Occipital lobe (tissue), 2 donors: ENCODE data around the gene GPNMB. TPM values are rescaled to one million over a fixed set of nuclear protein-coding genes. Genes with fewer than 3 reads are reported as not detected.
A peak's percentile ranks its signal among the peaks of the same experiment; 100 is the strongest.

Experiments
- DNase-seq: peaks from one replicate; lab custom pipeline; 2025; lab: John Stamatoyannopoulos, UW
- total RNA-seq: library from RNA; depleted of rRNA; stranded (reverse); fragments of >200 nt; gene quantifications from one replicate; pipeline ENCODE4 v1.2.3, GENCODE V29; 2014

GPNMB gene
- total RNA-seq, 1 donor from 2014 or later, result 5.3 TPM

DNA sequence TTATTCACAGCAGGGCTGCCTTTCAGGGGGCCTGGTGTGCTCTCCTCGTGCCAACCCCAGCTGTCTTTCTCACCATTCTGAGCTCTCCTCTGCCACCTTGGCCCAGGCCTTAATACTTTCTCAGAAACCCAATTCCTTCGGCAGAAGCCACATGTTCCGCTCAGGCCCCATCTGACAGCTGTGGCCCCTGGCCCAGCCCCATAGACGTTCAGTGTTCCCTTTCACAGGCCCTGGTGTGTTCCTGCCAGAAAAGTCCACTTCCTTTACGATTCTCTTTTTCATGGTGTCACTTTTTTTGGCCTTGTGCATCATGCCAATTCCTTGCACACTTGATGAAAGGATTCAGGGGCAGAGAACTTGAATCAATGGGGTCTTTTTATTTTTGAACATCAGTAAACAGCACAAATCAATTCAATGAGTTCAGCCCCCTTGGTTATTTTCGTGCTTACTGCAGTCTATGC is 15.9 kb upstream of the GPNMB start:
- DNase-seq, result peak; percentile 23

DNA sequence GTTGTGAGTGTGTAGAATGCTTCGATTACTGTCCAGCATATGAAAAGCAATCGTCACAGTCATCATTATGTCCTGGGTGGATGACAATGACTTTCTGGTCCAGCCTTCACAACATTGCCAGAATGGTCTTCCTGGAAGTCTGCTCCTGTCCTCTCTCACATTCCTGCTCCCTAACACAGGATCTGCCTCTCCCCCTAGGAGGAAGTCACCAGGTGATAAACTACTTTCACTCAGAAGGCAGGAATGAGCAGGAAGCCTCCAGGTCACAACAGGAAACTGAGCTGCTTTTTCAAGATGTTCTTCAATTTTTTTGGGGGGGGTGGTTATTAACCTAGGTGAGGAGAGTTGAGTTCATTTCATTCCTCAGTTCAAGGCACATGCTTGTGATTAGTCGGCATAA is 13.6 kb upstream of the GPNMB start:
- no peak for DNase-seq

DNA sequence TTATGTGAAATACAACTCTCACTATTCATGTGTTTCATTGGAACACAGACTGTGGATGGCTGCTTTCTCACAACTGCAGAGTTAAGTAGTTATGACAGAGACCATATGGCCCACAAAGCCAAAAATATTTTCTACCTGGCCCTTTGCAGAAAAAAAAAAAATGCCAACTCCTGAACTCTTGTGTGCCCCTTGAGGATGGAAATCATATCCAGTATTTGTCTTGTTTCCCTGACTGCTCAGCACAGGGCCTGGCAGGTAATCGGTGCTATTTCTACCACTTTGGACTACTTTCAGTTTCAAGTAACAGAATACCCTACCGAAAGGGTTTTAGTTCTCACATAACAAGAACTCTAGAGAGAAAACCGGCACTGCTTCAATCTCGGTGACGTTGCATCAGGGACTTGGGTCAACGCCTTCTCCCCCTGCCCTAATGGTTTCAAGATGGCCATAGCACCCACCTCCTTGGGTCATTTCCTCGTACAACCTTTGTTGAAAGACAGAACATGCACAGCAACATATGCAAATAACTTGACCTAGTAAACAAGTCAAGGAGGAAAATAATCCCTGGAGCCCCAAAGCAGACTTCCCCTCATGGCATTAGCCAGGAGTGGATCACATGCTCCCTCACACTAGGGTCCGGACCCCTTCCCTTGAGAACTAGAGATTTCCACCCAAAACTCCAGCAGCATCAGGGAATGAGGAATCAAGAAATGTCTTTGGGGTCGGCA is 11.8 kb upstream of the GPNMB start:
- DNase-seq, result no peak

DNA sequence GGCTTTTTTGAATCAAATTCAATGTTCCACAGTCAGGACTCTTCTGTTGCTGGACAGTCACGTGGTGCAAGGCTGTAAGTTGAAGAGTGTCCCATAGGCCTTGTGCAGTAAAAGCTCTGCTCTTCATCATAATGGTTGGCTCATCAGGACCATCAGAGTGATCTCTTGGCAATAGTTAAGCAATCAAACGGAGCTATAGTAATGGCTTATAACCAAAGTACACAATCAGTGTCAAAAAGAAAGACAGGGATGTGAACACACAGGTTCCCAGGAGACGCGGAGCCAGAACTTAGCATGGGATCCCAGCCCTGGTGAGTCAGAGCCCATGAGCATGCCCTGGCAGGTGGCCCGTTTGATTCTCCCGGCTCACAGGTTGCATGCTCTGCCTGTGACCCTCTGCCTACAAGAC is 10.8 kb upstream of the GPNMB start:
- DNase-seq, result no peak

DNA sequence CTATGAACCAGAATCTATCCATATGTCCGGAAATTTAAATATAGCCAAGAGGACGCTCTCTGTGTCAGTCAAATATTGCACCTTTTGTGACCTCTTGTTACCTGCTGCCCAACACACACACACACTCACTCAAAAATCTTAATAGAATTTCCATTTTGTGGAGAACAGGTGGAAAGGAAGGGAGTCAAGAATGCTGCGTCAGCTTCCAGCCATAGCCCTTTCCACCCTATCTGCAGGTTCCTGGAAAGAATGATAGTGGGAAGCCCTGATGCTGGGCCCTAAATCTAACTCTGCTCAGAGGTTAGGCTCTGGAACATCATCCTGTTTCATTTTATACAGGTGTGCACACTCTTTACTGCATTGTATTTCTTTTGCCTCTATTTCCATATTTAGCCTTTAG is 9.6 kb upstream of the GPNMB start:
- DNase-seq, result no peak

DNA sequence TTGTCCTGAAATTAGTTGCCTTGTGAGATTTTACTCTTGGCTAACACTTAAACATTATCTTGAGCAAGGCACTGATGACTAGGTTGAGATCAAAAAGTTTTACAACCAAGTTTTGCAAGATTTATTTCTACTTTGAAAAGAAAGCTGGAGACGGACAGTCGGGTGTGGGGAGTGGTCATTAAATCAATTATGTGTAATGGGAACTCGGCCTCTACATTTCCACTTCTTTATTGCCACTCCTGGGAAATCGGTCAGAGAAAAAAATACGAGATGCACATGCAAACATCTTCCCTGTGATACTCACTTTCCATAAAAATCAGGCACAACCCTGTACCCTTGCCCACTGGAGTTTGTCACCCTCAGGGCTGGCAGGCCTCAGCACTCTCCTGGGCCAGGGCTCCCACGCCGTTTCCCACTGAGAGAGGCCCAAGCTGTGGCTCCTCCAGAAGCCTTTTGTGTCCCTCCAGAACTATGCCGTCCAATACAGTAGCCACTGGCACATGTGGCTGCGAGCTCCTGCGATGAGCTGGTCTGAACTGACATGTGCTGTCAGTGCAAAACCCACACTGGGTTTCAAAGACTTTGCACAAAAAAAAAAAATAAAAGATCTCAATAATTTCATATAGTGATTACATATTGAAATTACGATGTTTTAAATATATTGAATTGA is 7.5 kb upstream of the GPNMB start:
- no peak for DNase-seq

DNA sequence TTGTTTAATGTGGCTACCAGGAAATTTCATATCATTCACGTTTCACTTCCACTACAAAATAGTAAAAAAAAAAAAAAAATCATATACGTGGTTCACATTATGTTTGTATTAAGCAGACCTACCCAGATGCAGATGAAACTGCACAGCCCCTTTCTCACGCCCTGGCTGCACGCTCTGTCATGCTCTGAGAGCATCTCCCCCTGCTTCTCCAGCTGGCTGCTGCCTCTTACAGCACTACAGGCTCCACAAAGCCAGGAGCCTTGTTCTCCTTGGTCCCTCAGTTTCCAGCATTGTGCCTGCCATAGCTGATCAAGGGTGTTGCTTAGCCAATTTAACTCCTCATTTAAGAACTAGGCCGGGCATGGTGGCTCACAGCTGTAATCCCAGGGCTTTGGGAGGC is 6.9 kb upstream of the GPNMB start:
- no peak for DNase-seq

DNA sequence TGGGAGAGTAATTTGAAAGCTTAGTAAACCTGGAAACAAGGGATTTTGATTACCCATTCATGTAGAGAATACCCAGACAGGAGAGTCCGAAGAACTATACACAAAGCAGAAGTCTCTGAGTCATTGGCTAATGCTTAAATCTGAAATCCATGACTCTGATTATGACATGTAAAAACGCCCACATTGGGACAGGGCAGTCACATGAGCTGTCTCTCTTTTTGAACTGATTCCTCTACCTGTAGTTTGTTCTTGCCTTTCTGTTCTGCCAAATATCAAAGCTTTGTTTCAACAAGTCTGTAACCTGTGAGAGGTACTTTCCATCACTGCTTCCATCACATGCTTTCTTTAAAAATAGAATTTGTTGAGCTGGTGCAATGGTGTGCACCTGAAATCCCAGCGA is 4.3 kb upstream of the GPNMB start:
- no peak for DNase-seq

DNA sequence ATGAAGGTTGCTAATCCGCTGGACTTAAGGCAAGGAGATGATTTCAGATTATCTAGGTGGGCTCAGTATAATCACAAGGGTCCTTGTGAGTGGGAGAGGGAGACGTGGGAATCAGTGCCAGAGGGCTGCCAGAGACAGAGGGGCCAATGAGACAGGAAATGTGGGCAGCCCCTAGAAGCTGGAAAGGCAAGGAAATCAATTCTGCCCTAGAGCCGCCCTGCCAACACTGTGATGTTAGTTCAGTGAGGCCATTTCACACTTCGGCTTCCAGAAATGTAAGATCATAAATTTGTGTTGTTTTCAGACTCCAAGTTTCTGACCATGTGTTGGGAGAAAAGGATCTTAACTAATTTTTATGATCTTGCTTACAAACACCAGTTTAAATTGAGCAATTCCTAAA is 3.6 kb upstream of the GPNMB start:
- no peak for DNase-seq

DNA sequence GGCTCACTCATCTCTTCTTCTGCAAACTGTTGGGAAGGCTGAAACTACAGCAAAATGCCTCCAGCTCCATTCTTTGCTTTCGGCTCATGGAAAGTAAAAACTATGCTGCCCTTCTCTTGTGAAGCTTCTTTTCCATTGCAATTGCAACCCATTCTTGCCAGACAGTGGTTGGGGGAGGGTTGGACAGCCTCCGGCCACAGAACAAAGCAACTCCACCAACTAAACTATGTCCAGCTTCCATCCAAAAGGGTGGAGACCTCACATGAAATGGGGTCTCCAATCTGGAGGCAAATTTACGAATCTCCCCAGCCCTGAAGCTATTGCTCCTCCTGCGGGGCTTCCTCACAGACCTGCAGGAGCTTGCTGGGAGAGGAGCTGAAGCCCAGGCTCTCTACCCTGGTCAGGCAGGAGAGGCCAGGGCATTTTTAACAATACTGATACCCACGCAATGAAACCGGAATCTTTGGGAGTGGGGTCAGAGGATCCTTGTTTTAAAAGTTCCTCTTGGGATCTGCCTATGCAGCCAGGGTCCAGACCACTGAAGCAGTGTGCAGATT is 549 bp downstream of the GPNMB start:
- no peak for DNase-seq

DNA sequence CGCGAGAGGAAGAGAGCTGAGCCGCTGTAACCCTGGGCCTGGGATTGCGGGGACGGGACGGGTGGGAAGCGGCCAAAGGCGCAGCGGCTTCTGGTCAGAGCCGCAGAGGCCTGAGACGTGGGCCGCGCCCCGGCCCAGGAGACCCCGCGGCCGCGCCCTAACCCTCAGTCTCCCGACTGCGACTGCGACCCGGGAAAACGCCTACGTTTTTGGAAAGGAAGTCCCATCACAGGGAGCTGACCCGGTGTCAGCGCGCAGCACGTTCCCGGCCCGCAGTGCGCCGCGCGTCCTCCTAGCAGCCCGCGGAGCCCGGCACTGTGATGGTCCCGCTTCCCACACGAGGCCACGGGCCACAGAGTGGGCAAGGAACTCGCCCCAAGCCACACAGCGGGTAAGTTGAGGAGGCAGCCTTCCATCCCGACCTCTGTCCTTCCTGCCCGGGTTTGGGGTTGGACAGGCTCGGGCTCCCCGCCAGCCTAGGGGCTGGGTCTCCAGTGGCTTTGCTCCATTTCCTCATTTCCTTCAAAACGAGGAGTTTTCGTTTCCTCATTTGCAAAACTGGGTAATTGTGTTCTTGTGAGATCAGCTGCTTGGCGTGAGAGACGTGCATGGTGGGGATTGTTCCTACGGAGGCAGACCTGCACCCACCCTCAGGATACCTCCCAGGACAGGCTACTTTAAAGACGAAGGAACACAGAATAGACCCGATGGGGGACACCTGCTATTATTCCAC is 1.2 kb downstream of the GPNMB start:
- DNase-seq, result no peak

DNA sequence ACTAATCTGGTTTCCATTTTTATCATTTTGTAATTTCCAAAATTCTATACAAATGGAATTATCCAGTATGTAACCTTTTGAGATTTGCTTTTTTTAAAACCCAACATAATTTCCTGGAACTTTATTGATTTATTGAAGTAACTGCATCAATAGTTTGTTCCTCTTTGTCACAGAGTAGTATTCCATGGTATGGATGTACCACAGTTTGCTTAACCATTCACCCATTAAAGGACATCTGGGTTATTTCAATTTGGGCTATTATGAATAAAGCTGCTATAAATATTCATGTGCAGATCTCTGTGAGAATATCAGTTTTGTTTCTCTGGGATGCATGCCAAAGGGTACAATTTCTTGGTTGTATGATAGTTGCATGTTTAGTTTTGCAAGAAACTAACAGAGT is 2.9 kb downstream of the GPNMB start:
- no peak for DNase-seq

DNA sequence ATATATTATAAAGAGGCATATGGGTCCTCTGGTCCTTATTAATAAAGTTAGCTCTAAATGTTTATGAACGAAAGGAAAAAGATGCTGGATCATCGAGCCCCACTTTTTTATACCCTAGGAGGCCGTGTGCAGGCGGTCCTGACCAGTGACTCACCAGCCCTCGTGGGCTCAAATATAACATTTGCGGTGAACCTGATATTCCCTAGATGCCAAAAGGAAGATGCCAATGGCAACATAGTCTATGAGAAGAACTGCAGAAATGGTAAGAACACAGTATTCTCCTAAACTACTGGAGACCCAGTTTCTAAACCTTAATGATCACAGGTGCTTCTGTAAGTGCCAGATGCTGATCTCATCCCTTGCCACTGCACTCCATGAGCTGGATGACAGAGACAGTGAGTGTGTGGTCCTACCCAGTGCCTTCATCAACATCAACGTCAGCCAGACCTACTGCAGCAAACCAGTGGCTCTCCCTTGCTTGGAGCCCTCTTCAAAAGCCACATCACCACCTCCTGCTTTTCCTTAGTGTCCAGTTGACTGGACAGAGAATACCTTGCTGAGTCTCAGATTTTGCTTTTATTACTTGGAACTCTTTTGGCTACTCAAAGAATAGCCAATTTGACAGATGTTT is 7.6 kb downstream of the GPNMB start:
- DNase-seq, result no peak

DNA sequence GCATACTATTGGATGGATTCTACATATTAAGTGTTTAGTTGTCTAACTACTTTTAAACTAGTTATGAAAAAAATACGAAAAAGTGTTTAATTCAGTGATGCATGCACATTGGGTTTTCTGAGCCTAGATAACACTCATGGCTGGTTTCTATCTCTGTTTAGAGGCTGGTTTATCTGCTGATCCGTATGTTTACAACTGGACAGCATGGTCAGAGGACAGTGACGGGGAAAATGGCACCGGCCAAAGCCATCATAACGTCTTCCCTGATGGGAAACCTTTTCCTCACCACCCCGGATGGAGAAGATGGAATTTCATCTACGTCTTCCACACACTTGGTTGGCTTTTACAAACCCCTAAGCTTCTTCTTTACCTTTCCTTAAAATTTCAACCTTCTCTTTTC is 10.2 kb downstream of the GPNMB start:
- no peak for DNase-seq

DNA sequence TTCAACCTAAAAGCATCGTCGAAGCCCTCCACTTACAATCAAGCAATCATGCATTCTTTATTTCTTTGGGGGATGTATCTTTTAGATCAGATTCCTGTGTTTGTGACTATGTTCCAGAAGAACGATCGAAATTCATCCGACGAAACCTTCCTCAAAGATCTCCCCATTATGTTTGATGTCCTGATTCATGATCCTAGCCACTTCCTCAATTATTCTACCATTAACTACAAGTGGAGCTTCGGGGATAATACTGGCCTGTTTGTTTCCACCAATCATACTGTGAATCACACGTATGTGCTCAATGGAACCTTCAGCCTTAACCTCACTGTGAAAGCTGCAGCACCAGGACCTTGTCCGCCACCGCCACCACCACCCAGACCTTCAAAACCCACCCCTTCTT is 13.8 kb downstream of the GPNMB start:
- DNase-seq, result no peak

DNA sequence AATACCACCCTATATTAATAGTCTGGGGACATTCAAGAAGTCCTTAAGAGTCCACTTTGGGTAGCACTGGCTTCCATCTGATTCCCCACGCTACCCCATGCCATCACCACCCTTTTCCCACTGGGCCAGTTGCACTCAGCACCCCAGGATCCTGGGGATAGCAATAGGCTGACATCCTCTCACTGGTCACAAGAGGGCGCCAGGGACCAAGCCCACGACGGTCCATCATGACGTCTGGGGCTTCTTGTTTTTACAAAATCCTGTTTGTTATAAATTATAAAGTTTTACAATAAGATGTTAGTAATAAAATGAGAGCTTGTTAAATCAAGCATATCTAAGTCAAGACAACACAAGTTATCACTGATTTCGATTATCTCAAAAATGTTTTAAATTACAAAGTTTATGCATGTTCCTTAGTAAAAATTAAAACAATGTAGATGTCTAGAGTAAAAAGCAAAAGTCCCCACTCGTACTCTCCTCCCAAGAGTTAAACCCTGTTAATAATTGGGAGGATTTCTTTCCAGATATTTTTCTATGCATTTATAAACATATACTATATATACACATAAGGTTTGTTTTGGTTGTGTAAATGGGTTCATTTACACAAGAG is 15.4 kb downstream of the GPNMB start:
- no peak for DNase-seq

DNA sequence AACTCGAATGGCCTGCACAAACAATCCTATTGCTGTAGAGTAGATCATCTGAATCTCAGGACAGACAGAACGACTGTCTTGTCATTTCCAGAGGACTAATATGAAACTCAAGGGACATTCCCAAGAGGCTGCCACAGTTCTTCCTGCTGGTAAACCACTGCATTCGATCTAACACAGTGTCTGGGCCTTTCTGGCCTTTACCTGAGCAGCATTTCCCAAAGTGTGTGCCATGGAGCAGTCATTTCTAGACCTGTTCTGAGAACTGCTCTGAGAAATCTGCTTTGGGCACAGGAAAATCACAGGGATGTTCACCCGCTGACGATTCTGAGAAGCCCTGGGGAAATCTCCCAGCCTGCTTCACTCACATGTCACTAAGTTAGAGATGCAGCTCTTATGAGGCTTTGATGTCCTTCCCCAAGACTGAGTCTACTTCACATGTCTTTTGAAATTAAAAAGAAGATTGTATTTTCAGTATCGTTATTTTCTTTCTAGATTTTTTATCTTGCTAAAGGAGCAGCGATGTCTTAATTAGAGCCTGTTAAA is 18.4 kb downstream of the GPNMB start:
- no peak for DNase-seq

DNA sequence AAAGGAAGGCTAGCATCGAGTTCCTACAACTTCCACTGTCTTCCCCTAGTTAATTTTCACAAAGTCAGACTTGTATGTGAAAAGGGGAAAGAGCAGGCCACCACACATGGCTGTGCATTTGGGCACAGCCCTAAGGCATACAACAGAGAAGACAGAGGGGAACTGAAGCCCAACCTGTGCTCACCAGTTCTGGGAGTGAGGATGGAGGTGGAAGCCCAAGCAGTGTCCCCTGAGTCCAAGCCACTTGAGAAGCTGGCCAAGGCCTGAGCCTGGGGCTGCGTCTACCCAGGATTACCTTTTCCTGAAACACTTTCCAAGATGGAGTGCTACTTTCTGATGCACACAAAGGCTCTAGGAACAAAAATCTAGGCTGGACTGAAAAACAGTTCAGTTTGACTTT is 20.3 kb downstream of the GPNMB start:
- DNase-seq, result no peak

DNA sequence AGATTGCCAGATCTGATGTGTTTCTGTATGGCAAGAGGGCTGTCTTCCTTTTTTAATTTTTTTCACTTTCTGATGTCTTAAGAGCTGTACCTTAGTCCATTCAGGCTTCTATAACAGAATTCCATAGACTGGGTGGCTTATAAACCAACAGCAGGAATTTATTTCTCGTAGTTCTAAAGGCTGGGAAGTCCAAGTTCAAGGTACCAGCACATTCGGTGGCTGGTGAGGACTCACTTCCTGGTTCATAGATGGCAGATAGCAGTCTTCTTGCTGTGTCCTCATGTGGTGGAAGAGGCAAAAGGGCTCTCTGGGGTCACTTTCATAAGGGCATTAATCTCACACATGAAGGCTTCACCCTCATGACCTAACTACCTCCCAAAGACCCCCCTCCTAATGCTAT is 20.8 kb downstream of the GPNMB start:
- no peak for DNase-seq

DNA sequence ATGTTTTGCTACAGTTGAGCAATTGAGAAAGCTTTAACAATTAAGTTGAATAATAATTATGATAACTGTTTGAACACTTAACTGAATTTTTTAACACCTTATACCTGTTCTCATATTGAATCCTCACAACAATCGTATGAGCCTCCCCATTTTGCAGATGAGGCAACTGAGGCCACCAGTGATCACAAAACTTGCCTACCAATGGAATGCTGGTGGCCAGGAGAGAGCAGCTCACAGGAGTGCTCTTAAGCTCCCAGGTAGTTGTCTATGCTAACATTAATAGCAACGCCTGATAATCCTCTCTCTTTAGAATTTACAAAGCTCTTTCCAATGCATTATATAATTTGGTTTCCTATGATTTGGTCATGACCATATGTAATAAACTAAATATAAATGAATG is 21.6 kb downstream of the GPNMB start:
- no peak for DNase-seq

DNA sequence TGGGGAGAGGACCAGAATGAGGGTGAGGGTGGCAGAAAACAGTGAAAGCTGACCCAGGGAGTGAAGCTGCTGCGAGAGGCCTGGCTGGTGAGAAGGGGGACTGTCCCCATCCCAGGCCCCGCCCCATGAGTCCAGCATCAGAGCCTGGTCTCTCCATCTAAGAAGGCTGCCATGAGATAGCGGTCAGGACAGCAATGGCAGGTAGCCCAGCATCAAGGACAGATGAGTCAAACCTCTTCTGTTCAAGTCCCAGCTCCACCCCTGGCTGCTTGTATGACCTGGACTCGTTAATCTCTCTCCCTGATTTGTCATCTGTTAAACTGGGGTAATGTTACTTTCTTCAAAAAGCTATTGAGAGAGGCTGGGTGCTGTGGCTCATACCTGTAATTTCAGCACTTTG is 22.2 kb downstream of the GPNMB start:
- DNase-seq, result no peak
